Activated naive CD8-positive, alpha-beta T cell treated with anti-CD3 and anti-CD28 coated beads, Interleukin-2, amount 10 ng/mL, durations not matched to agents 7 days and 5 days (primary cell): Measurements from ENCODE around the gene CALHM2. TPM values are rescaled to one million over a fixed set of nuclear protein-coding genes. Genes with fewer than 3 reads are reported as not detected.
A peak's percentile ranks its signal among the peaks of the same experiment; 100 is the strongest.

Experiments used
- ATAC-seq: fragments of 150-1000 bp; cut with Tn5 transposase; one replicate; pipeline ENCODE4 v1.10.0; 2021; ENCODE audit warnings: low read depth, moderate library complexity
- POLR2A ChIA-PET: fragments of 350-600 bp; sonication (Branson Sonifier 250); formaldehyde crosslinking; loops from one replicate; lab custom pipeline; 2021; ENCODE audit warnings: antibody characterized with exemption; lab: Charles Lee
- DNase-seq: peaks from one replicate; pipeline ENCODE4 v3.0.0; 2021
- H3K27ac Mint-ChIP-seq: one replicate; pipeline ENCODE4 v1.8.0; 2022; ENCODE audit warnings: mild to moderate bottlenecking, mixed read lengths
- H3K27me3 Mint-ChIP-seq: one replicate; pipeline ENCODE4 v1.8.0; 2022; ENCODE audit warnings: mild to moderate bottlenecking, moderate library complexity, mixed read lengths
- H3K36me3 Mint-ChIP-seq: one replicate; pipeline ENCODE4 v1.8.0; 2021; ENCODE audit warnings: mild to moderate bottlenecking, mixed read lengths
- H3K4me1 Mint-ChIP-seq: one replicate; pipeline ENCODE4 v1.8.0; 2021; ENCODE audit warnings: mixed read lengths
- H3K4me3 Mint-ChIP-seq: one replicate; pipeline ENCODE4 v1.8.0; 2022; ENCODE audit warnings: mild to moderate bottlenecking, moderate library complexity, mixed read lengths
- H3K9me3 Mint-ChIP-seq: one replicate; pipeline ENCODE4 v1.8.0; 2021; ENCODE audit warnings: mixed read lengths
- total RNA-seq, 2 experiments: library from RNA; stranded (reverse); gene quantifications; one replicate each; pipeline ENCODE4 v1.2.3, GENCODE V29; 2021

CALHM2 gene
- total RNA-seq, 2 experiments from 2014 or later = 117 to 124 TPM

DNA sequence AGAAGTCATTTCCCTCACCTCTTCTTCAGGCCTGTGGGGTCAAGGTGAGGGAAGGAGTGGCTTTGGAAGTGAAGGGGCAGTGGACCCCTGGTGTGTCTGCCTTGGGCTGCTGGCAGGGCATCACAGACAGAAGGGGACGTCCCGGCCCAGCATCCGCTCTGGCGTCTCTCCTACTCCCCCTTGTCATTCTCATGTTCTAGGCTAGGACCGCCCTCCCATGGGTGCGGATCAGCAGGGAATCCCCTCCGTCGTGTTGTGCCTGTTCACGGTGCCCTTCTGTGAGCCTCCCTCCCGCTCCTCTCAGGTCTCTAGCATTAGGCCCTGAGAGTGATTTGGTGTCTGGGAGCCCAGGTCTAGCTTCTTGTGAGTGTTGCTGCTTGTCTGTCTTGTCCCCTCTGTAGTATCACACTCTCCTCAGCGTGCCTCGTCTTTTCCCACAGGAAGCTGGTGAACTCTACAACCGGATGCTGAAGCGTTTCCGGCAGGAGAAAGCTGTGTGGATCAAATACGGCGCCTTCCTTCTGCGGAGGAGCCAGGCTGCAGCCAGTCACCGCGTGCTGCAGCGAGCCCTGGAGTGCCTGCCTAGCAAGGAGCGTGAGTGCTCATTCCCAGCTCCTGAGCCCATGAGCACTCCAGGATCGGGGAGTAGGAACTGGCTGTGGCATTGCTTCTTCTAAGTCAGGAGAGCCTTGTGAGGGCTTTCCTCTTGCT lies 8.5 kb downstream of the CALHM2 start:
- H3K4me3 Mint-ChIP-seq = no peak overlapping the region
- ATAC-seq = no peak
- H3K4me1 Mint-ChIP-seq = peaks cover 17% of the 10 kb centered on the region
- H3K9me3 Mint-ChIP-seq = no peaks in the 10 kb centered on the region
- POLR2A ChIA-PET = interaction anchor here (0.6 to 2.3 kb wide), 3 partner anchors 10 to 798 kb away, joined by 3 to 7 read pairs (median 4); no protein-coding TSS in a partner anchor
- DNase-seq = no peak
- H3K27ac Mint-ChIP-seq = peak overlapping the region; percentile 41
- no peaks in the 10 kb centered on the region for H3K27me3 Mint-ChIP-seq
- peaks cover 42% of the 10 kb centered on the region for H3K36me3 Mint-ChIP-seq

DNA sequence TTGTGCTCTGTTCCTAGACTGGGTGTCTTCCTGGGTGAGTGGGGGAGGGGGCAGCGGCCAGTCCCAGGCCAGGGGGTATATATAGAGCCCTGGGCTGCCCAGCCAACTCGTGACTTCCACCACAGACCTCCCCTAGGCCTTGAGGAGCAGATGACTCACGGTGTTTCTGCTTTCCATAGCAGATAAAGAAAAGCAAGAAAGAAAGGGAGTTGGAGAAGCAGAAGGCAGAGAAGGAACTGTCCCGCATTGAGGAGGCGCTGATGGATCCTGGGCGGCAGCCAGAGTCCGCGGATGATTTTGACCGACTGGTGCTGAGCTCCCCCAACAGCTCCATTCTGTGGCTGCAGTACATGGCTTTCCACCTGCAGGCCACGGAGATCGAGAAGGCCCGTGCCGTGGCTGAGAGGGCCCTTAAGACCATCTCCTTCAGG lies 10.1 kb downstream of the CALHM2 start:
- POLR2A ChIA-PET = interaction anchor here (0.5 to 0.9 kb wide), 2 partner anchors 10 to 615 kb away, joined by 3 read pairs; partner anchors contain the start of gene CALHM2
- no peaks in the 10 kb centered on the region for H3K9me3 Mint-ChIP-seq
- peaks cover 8% of the 10 kb centered on the region for H3K4me1 Mint-ChIP-seq
- peak overlapping the region; percentile 51 for H3K27ac Mint-ChIP-seq
- ATAC-seq = no peak
- no peak overlapping the region for H3K4me3 Mint-ChIP-seq
- DNase-seq = no peak
- peaks cover 42% of the 10 kb centered on the region for H3K36me3 Mint-ChIP-seq
- no peaks in the 10 kb centered on the region for H3K27me3 Mint-ChIP-seq

DNA sequence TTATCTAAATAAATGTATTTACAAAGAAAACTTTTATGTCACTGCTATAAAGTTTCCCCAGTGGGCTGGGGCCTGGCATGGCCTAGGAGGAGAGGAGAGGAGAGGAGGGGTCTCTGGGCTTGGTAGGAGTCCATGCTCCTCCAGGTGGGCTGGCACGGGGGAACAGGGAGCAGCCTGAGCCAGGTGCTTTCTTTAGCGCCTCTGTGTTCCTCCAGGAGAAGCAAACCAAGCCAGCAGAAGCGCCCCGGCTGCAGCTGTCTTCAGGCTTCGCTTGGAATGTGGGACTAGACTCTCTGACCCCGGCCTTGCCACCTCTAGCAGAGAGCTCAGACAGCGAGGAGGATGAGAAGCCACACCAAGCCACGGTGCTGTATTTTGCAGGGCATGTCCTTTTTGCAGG lies 10.6 kb downstream of the CALHM2 start:
- H3K27ac Mint-ChIP-seq = peak overlapping the region; percentile 51
- H3K4me1 Mint-ChIP-seq = peaks cover 7% of the 10 kb centered on the region

DNA sequence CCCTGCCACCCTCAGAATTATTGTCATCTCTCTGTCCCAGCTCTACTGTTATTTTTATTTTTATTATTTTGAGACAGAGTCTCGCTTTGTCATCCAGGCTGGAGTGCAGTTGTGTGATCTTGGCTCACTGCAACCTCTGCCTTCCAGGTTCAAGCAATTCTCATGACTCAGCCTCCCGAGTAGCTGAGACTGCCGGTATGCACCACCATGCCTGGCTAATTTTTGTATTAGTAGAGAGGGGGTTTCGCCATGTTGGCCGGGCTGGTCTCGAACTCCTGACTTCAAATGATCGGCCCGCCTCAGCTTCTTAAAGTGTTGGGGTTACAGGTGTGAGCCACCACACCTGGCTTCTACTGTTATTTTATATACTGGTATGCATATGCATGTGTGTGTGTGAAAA lies 11.0 kb downstream of the CALHM2 start:
- no peak overlapping the region for H3K27ac Mint-ChIP-seq
- peaks cover 40% of the 10 kb centered on the region for H3K36me3 Mint-ChIP-seq
- DNase-seq (no peak), ATAC-seq (no peak)
- H3K9me3 Mint-ChIP-seq = no peaks in the 10 kb centered on the region
- POLR2A ChIA-PET = no interaction called here
- H3K27me3 Mint-ChIP-seq = no peaks in the 10 kb centered on the region
- H3K4me1 Mint-ChIP-seq = peaks cover 7% of the 10 kb centered on the region
- H3K4me3 Mint-ChIP-seq = no peak overlapping the region

More for the DNA sequence above, 10.6 kb downstream of the CALHM2 start:
- Mint-ChIP-seq H3K4me3 (no peak overlapping the region), H3K36me3 (peaks cover 42% of the 10 kb centered on the region), H3K9me3 (no peaks in the 10 kb centered on the region), H3K27me3 (no peaks in the 10 kb centered on the region)
- ATAC-seq (no peak), DNase-seq (no peak)
- POLR2A ChIA-PET = interaction anchor here (0.9 kb wide), 1 partner anchor 11 kb away, joined by 3 read pairs; the partner anchor contains the start of gene CALHM2

DNA sequence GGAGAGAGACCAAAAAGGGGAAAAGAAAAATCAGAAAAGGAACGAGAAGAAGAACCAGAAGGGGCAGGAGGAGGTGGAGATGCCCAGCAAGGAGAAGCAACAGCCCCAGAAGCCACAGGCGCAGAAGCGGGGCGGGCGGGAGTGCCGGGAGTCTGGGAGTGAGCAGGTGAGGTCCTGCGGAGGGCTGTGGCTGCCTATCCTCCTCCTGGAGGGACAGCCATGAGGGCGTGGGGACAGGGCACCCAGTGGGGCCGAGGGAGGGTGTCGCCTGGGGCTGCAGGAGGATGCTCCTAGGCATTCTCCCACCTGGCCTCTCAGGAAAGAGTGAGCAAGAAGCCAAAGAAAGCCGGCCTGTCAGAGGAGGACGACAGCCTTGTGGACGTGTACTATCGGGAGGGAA lies 11.8 kb downstream of the CALHM2 start:
- peak overlapping the region; percentile 66 for H3K27ac Mint-ChIP-seq
- no peaks in the 10 kb centered on the region for H3K9me3 Mint-ChIP-seq
- peaks cover 37% of the 10 kb centered on the region for H3K36me3 Mint-ChIP-seq
- POLR2A ChIA-PET = no interaction called here
- no peak for ATAC-seq
- H3K4me3 Mint-ChIP-seq = no peak overlapping the region
- peaks cover 4% of the 10 kb centered on the region for H3K4me1 Mint-ChIP-seq
- H3K27me3 Mint-ChIP-seq = no peaks in the 10 kb centered on the region
- DNase-seq = no peak

DNA sequence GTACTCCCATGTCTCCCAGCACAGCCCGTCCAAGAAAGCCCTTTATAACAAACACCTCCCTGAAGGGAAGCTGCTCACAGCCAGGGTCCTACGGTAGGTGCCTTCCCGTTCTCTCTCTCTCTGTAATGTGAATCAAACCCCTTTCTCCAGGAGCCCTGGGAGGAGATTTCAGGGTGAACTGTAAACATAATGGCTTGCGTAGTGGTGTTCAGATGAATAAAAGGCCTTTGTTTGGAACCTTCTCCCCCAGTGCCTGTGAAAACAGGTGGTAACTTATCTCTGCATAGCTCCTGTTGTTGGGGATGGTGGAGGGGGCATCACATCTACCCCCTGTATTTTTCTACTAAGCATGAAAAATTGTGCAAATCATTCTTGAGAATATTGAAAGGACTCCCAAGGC lies 12.4 kb downstream of the CALHM2 start:
- no peaks in the 10 kb centered on the region for H3K9me3 Mint-ChIP-seq
- peak overlapping the region; percentile 66 for H3K27ac Mint-ChIP-seq
- ATAC-seq (no peak), DNase-seq (no peak)
- peaks cover 4% of the 10 kb centered on the region for H3K4me1 Mint-ChIP-seq
- peaks cover 39% of the 10 kb centered on the region for H3K36me3 Mint-ChIP-seq
- POLR2A ChIA-PET = interaction anchor here (1.0 kb wide), 1 partner anchor 31 kb away, joined by 3 read pairs; no protein-coding TSS in a partner anchor
- H3K27me3 Mint-ChIP-seq = no peaks in the 10 kb centered on the region
- no peak overlapping the region for H3K4me3 Mint-ChIP-seq

DNA sequence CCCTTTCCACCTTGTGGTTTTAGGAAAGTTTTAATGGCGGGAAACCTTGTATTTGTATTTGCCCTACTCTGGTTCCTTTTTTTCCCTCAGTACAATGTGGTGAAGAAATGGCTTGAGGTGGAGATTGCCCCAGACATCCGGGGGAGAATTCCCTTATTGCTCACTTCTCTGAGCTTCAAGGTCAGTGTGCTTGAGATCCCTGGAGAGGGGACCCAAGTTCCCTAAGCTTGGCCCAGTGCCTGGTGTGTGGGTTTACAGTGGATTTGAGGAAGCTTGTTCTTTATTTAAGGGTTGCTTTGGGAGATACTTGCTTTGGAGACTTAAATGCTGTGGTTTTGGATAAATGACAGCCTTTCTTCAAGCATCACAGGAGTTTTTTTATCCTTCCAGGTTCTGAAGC lies 18.3 kb downstream of the CALHM2 start:
- peak overlapping the region; percentile 42 for H3K27ac Mint-ChIP-seq
- POLR2A ChIA-PET = no interaction called here
- H3K9me3 Mint-ChIP-seq = no peaks in the 10 kb centered on the region
- H3K4me1 Mint-ChIP-seq = peaks cover 41% of the 10 kb centered on the region
- no peak overlapping the region for H3K4me3 Mint-ChIP-seq
- DNase-seq = no peak
- ATAC-seq = no peak
- no peaks in the 10 kb centered on the region for H3K27me3 Mint-ChIP-seq
- H3K36me3 Mint-ChIP-seq = peaks cover 50% of the 10 kb centered on the region

DNA sequence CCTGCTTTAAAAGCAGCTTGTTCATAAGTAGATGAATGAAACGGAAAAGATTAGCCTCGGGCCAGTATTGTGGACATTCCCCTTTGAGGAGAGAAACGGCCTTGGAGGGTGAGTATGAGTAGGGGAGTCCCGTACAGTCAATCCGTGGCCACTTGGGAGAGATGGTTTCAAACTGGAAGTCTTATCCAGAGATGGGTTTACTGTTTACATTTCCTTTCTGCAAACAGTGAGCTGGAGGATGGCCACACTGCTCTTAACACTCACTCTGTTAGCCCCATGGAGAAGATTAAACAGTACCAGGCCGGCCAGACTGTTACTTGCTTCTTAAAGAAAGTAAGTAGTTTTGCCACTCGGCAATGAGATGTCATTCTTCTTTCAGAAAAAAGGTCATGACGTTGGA lies 20.3 kb downstream of the CALHM2 start:
- H3K4me3 Mint-ChIP-seq = no peak overlapping the region
- peaks cover 57% of the 10 kb centered on the region for H3K36me3 Mint-ChIP-seq
- DNase-seq (no peak), ATAC-seq (no peak)
- POLR2A ChIA-PET = interaction anchor here (0.8 to 2.2 kb wide), 2 partner anchors 13 to 18 kb away, joined by 3 to 8 read pairs; no protein-coding TSS in a partner anchor
- H3K9me3 Mint-ChIP-seq = no peaks in the 10 kb centered on the region
- peak overlapping the region; percentile 71 for H3K27ac Mint-ChIP-seq
- H3K4me1 Mint-ChIP-seq = peaks cover 59% of the 10 kb centered on the region
- no peaks in the 10 kb centered on the region for H3K27me3 Mint-ChIP-seq

DNA sequence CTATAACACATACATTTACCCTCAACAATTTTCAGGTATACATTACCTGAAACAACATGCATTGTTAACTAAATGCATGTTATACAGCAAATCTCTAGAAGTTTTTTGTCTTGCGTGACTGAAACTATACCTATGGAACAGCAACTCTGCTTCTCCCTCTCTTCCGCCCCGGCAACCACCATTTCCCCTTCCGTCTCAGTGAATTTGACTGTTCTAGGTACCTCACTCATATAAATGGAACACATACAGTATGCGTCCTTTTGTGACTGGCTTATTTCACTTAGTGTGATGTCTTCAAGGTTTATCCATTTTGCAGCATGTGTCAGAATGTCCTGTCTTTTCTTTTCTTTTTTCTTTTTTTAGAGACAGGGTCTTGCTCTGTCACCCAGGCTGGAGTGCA lies 22.5 kb downstream of the CALHM2 start:
- ATAC-seq = peak; percentile 57
- Mint-ChIP-seq H3K4me1 (peaks cover 55% of the 10 kb centered on the region), H3K9me3 (no peaks in the 10 kb centered on the region), H3K27ac (peak overlapping the region; percentile 89), H3K4me3 (peak overlapping the region; percentile 75), H3K27me3 (no peaks in the 10 kb centered on the region), H3K36me3 (peaks cover 57% of the 10 kb centered on the region)
- POLR2A ChIA-PET = interaction anchor here (1.4 kb wide), 1 partner anchor 22 kb away, joined by 5 read pairs; the partner anchor contains the start of gene CALHM2
- DNase-seq = no peak

DNA sequence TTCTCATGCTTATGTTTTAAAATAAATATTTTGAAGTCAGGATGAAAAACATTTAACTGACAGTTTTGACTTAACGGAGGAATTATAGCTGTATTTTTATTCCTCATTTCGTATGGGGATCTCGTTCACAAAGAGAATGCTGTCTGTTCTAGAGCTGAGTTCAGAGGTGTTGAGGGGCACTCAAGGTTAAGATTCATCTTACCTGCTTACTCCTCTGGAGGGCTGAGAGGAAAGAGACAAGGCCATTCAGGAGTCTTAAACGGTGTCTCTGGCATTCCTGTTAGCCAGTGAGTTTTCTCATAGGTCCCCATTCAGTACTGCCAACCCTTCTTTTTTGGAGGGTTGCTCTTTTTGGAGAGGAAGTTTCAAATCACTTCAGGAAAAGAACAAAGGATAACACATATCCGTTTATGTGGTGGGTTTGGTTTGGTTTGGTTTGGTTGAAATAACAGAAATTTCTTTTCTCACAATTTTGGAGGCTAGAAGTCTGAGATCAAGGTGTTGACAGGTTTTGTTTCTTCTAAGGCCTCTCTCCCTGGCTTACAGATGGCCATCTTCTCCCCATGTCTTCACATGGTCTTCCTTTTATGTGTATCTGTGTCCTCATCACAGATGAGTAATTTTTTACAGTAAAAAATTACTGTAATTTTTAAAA lies 23.1 kb downstream of the CALHM2 start:
- DNase-seq = no peak
- peaks cover 55% of the 10 kb centered on the region for H3K4me1 Mint-ChIP-seq

DNA sequence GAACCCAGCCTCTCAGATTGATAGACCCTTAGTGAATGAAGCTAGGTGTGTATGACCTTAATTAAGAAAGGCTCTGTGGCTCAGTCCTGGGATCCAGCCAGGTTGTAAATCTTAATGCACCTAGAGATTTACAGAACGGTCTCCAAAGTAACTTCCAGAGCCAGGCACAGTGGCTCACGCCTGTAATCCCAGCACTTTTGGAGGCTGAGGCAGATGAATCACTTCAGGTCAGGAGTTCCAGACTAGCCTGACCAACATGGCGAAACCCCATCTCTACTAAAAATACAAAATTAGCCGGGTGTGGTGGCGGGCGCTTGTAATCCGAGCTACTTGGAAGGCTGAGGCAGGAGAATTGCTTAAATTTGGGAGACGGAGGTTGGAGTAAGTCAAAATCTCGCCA lies 24.3 kb downstream of the CALHM2 start:
- POLR2A ChIA-PET = interaction anchor here (1.4 kb wide), 2 partner anchors 10 to 24 kb away, joined by 3 to 4 read pairs; partner anchors contain the start of gene CALHM2
- Mint-ChIP-seq H3K4me3 (no peak overlapping the region), H3K36me3 (peaks cover 60% of the 10 kb centered on the region), H3K9me3 (no peaks in the 10 kb centered on the region), H3K4me1 (peaks cover 52% of the 10 kb centered on the region), H3K27ac (peak overlapping the region; percentile 49), H3K27me3 (no peaks in the 10 kb centered on the region)
- DNase-seq (no peak), ATAC-seq (no peak)

More for the DNA sequence above, 23.1 kb downstream of the CALHM2 start:
- peak overlapping the region; percentile 46 for H3K4me3 Mint-ChIP-seq
- ATAC-seq = peak; percentile 69
- peak overlapping the region; percentile 89 for H3K27ac Mint-ChIP-seq
- POLR2A ChIA-PET = no interaction called here
- H3K36me3 Mint-ChIP-seq = peaks cover 62% of the 10 kb centered on the region
- no peaks in the 10 kb centered on the region for H3K27me3 Mint-ChIP-seq
- H3K9me3 Mint-ChIP-seq = no peaks in the 10 kb centered on the region

DNA sequence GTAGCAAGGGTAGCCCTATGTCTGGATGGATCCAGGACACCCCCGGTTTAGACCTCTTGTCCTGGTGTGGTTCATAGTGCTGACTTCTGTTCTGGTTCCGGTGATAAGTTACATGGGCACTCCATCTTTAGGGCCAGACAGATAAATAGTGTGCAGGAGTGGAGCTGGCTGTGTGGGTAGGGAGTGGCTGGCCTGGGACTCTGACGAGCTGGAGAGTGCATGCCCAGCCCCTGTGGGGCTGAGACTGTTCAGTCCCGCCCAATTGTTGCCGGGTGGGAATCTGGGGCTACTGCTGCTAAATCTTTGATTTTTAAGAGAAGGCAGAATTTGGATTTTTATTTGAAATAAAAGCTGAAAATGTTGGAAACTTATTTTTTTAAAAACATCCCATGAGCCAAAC lies 28.4 kb downstream of the CALHM2 start:
- H3K27me3 Mint-ChIP-seq = no peaks in the 10 kb centered on the region
- H3K36me3 Mint-ChIP-seq = peaks cover 50% of the 10 kb centered on the region
- no peak for ATAC-seq
- H3K27ac Mint-ChIP-seq = peak overlapping the region; percentile 17
- no peak overlapping the region for H3K4me3 Mint-ChIP-seq
- peaks cover 18% of the 10 kb centered on the region for H3K4me1 Mint-ChIP-seq
- no peaks in the 10 kb centered on the region for H3K9me3 Mint-ChIP-seq
- POLR2A ChIA-PET = interaction anchor here (2.8 kb wide), 1 partner anchor 20 kb away, joined by 7 read pairs; no protein-coding TSS in a partner anchor
- DNase-seq = no peak

DNA sequence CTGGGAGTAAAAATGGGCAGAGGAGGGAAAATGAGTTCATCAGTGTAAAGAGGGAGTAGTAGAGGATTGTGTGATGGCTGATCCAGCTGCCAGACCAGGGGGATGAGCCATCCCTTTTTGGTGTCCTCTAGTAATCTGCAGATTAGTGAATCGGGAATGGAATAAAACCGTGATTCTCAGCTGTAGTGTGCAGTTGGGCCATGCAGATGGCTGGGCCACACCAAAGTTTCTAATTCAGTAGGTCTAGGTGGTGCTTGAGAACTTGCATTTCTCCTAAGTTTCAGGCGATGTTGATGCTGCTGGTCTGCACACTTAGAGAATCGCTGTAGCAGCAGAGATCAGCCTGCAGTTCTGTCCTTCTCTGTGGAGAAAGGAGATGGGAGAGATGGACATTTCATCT lies 33.1 kb downstream of the CALHM2 start:
- H3K27ac Mint-ChIP-seq = peak overlapping the region; percentile 28
- no peaks in the 10 kb centered on the region for H3K9me3 Mint-ChIP-seq

More for the DNA sequence above, 33.1 kb downstream of the CALHM2 start:
- H3K4me3 Mint-ChIP-seq = no peak overlapping the region
- H3K27me3 Mint-ChIP-seq = no peaks in the 10 kb centered on the region
- peaks cover 39% of the 10 kb centered on the region for H3K36me3 Mint-ChIP-seq
- POLR2A ChIA-PET = interaction anchor here (0.6 to 1.3 kb wide), 2 partner anchors 8 to 52 kb away, joined by 4 to 5 read pairs; no protein-coding TSS in a partner anchor
- no peak for ATAC-seq
- peaks cover 2% of the 10 kb centered on the region for H3K4me1 Mint-ChIP-seq
- no peak for DNase-seq
